OCI-LY7 (cell line): ENCODE data around the gene CRYAB.

Source experiments
- CTCF ChIP-seq: fragments of 200-600 bp; sonication (generic); conservative IDR thresholded peaks from 2 replicates; pipeline ENCODE4 v1.5.1; 2014; ENCODE audit warnings: mild to moderate bottlenecking, antibody characterized with exemption, low read length, moderate library complexity, mixed read lengths
- EZH2phosphoT487 ChIP-seq: fragments of 200-600 bp; sonication (generic); IDR thresholded peaks from 2 replicates; pipeline ENCODE4 v1.6.1; 2018; ENCODE audit warnings: low read depth, borderline replicate concordance, mild to moderate bottlenecking, mixed run types, antibody characterized with exemption, low read length, moderate library complexity, mixed read lengths

- no peak for TF ChIP-seq CTCF
- no peak for TF ChIP-seq EZH2phosphoT487
Observed at GRCh38 chr11:111878385-111878848, 33.2 kb downstream of the CRYAB start.
